HCT116 (cell line): ENCODE measurements around the gene FOXF1. TPM values are rescaled to one million over a fixed set of nuclear protein-coding genes. Genes with fewer than 3 reads are reported as not detected.

Experiments used
- ATAC-seq: fragments of 200-7000 bp; cut with Tn5 transposase; 2 replicates; pipeline ENCODE4 v1.9.1; 2020; ENCODE audit warnings: mild to moderate bottlenecking, moderate library complexity
- BruUV-seq: library from RNA; stranded (reverse); fragments of 400-500 nt; replicated peaks from 2 replicates; lab custom pipeline; 2021; lab: Mats Ljungman, UMichigan
- CTCF ChIA-PET: fragments of 300-600 bp; sonication (Branson Sonifier 250); formaldehyde crosslinking; loops from one replicate; lab custom pipeline; 2021; ENCODE audit warnings: antibody characterized with exemption; lab: Charles Lee
- POLR2A ChIA-PET: fragments of 300-600, 350-600 bp; sonication (Branson Sonifier 250); formaldehyde crosslinking; loops from one replicate; lab custom pipeline; 2021; ENCODE audit warnings: antibody characterized with exemption; lab: Charles Lee
- RAD21 ChIA-PET, 2 experiments: fragments of 300-600 bp; sonication (Branson Sonifier 250); formaldehyde crosslinking; loops; one replicate each; lab custom pipeline; 2023; ENCODE audit warnings: low total read pairs in 2 of 2; ENCODE audit not compliant: uncharacterized antibody in 2 of 2, unreplicated experiment in 2 of 2, low non-redundant PET in 1 of 2; lab: Charles Lee
- DNase-seq: peaks from one replicate; pipeline ENCODE4 v3.0.0-alpha.2; 2010; ENCODE audit warnings: low read depth, low spot score
- H2AFZ ChIP-seq: fragments of 200-600 bp; shearing (Covaris generic), sonication (generic); 2 replicates; pipeline ENCODE4 v1.6.1; 2017; ENCODE audit warnings: low read depth, mixed run types, mixed read lengths, antibody characterized with exemption, low read length; ENCODE audit not compliant: poor library complexity, severe bottlenecking
- H3K27ac ChIP-seq: 2 replicates; pipeline ENCODE4 v1.5.1; 2012; ENCODE audit warnings: low read depth, low read length
- H3K27me3 ChIP-seq: fragments of 200-600 bp; sonication (generic); 2 replicates; pipeline ENCODE4 v1.6.1; 2016; ENCODE audit warnings: mixed run types, low read length, mixed read lengths; ENCODE audit not compliant: insufficient read depth
- H3K36me3 ChIP-seq, 2 experiments: fragments of 200-500 bp in 1 of 2; fragments of 200-600 bp in 1 of 2; sonication (Bioruptor generic) in 1 of 2; sonication (generic) in 1 of 2; 2 replicates each; pipeline versions ENCODE4 v1.5.1 to v1.6.1; 2014 to 2016; ENCODE audit warnings: low read length in 2 of 2, inconsistent platforms in 1 of 2, mixed read lengths in 1 of 2, mixed run types in 1 of 2; ENCODE audit not compliant: insufficient read depth in 2 of 2, control insufficient read depth in 1 of 2
- H3K4me1 ChIP-seq, 2 experiments: fragments of 200-600 bp in 1 of 2; sonication (generic) in 1 of 2; 2 replicates each; pipeline versions ENCODE4 v1.5.1 to v1.6.1; 2012 to 2017; ENCODE audit warnings: low read length in 2 of 2, inconsistent platforms in 1 of 2, mild to moderate bottlenecking in 1 of 2, mixed read lengths in 1 of 2, mixed run types in 1 of 2, moderate library complexity in 1 of 2; ENCODE audit not compliant: insufficient read depth in 2 of 2, control insufficient read depth in 1 of 2
- H3K4me2 ChIP-seq: fragments of 200-600 bp; sonication (generic); 2 replicates; pipeline ENCODE4 v1.6.1; 2017; ENCODE audit warnings: mixed run types, low read length, mixed read lengths
- H3K4me3 ChIP-seq, 2 experiments: fragments of 200-600 bp in 1 of 2; sonication (generic) in 1 of 2; replicated peaks in 1 of 2; 2 replicates each; pipeline ENCODE4 v1.5.1; 2011 to 2016; ENCODE audit warnings: low read length in 2 of 2, control low read depth in 1 of 2, low read depth in 1 of 2, mild to moderate bottlenecking in 1 of 2, mixed read lengths in 1 of 2, mixed run types in 1 of 2
- H3K79me2 ChIP-seq: fragments of 200-600 bp; sonication (generic); 2 replicates; pipeline ENCODE4 v1.6.1; 2017; ENCODE audit warnings: mild to moderate bottlenecking, mixed run types, low read length, moderate library complexity, mixed read lengths; ENCODE audit not compliant: insufficient read depth
- H3K9ac ChIP-seq: fragments of 200-600 bp; sonication (generic); 2 replicates; pipeline ENCODE4 v1.6.1; 2016; ENCODE audit warnings: low read length, mixed read lengths
- H3K9me2 ChIP-seq: fragments of 200-600 bp; sonication (generic), shearing (Covaris generic); 2 replicates; pipeline ENCODE4 v1.6.1; 2017; ENCODE audit warnings: mixed run types, mild to moderate bottlenecking, moderate library complexity; ENCODE audit not compliant: insufficient read depth
- H3K9me3 ChIP-seq, 2 experiments: fragments of 200-500 bp in 1 of 2; fragments of 200-600 bp in 1 of 2; sonication (Bioruptor generic) in 1 of 2; sonication (generic) in 1 of 2; 2 replicates each; pipeline ENCODE4 v1.6.1; 2014 to 2017; ENCODE audit warnings: low read length in 2 of 2, mixed read lengths in 2 of 2, inconsistent platforms in 1 of 2, low read depth in 1 of 2, mild to moderate bottlenecking in 1 of 2, mixed run types in 1 of 2, moderate library complexity in 1 of 2; ENCODE audit not compliant: control insufficient read depth in 1 of 2, insufficient read depth in 1 of 2
- H4K20me1 ChIP-seq: fragments of 200-600 bp; sonication (generic), shearing (Covaris generic); 2 replicates; pipeline ENCODE4 v1.6.1; 2017; ENCODE audit warnings: mixed run types, mild to moderate bottlenecking, moderate library complexity; ENCODE audit not compliant: insufficient read depth
- CEBPB ChIP-seq: IDR thresholded peaks from 2 replicates; pipeline ENCODE4 v1.6.1; 2012; ENCODE audit warnings: low read depth
- CTCF ChIP-seq, 3 experiments: fragments of 200-600 bp in 1 of 3; sonication (generic) in 1 of 3; IDR thresholded peaks in 2 of 3; conservative IDR thresholded peaks in 1 of 3; 2 replicates each; pipeline ENCODE4 v1.5.1; 2012 to 2017; ENCODE audit warnings: low read depth in 2 of 3, low read length in 2 of 3, antibody characterized with exemption in 1 of 3, borderline replicate concordance in 1 of 3, control low read depth in 1 of 3, mild to moderate bottlenecking in 1 of 3, mixed read lengths in 1 of 3, mixed run types in 1 of 3, moderate library complexity in 1 of 3; ENCODE audit not compliant: insufficient read depth in 1 of 3
- EGR1 ChIP-seq: IDR thresholded peaks from 2 replicates; pipeline ENCODE4 v1.6.1; 2012; ENCODE audit warnings: low read depth
- SRF ChIP-seq: IDR thresholded peaks from 2 replicates; pipeline ENCODE4 v1.6.1; 2012; ENCODE audit warnings: low read depth
- ZBTB33 ChIP-seq: IDR thresholded peaks from 2 replicates; pipeline ENCODE4 v1.6.1; 2011; ENCODE audit warnings: mild to moderate bottlenecking, low read length, moderate library complexity; ENCODE audit not compliant: insufficient replicate concordance; ENCODE audit errors: extremely low read depth
- intact Hi-C: fragments of 100-400 bp; cut with micrococcal nuclease; formaldehyde crosslinking; loops from 2 replicates; pipeline ENCODE4 v1.10.0; 2022
- total RNA-seq: library from RNA; stranded (reverse); gene quantifications from one replicate; pipeline ENCODE4 v1.2.1, GENCODE V29; 2021; ENCODE audit not compliant: unreplicated experiment
- TF ChIP-seq, protein P1 (sequence below): IDR thresholded peaks from 2 replicates; pipeline ENCODE4 v1.6.1; 2012

The FOXF1 gene
- total RNA-seq, 1 experiment from 2014 or later, result 2.4 TPM

DNA sequence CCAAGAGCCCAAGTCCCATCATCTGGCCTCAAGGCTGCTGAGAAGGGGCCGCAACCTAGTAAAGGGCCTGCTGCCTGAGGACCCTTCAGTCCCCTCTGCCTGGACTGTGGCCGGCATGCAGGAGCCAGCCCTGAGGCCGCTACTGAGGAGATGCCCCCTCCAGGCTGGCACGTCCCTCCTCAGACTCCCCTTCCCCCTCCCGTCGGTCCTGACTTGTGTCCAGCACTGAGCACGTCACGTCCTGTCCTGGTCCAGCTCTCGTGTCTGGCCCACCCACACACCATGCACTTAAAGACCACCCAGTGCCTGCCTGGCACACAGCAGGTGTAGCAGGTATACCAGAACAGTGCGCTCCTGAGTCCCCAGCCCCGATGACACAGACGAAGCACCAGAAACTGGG, 35.2 kb downstream of the FOXF1 start:
- no peaks in the 10 kb centered on the region for H3K9me3 ChIP-seq
- H4K20me1 ChIP-seq, result no peaks in the 10 kb centered on the region
- no peak overlapping the region for H3K4me3 ChIP-seq
- ChIA-PET RAD21 (interaction anchor here in 1 of 2 experiments (0.5 kb wide), 1 partner anchor 530 kb away, joined by 3 read pairs; no protein-coding TSS in a partner anchor), CTCF (no interaction called here), POLR2A (no interaction called here)
- no peak overlapping the region for H3K27ac ChIP-seq
- no peaks in the 10 kb centered on the region for H3K9me2 ChIP-seq
- H3K4me1 ChIP-seq, result no peaks in the 10 kb centered on the region
- no peak overlapping the region for H3K4me2 ChIP-seq
- H3K36me3 ChIP-seq, result peaks cover 30 to 47% of the 10 kb centered on the region in 2 experiments; a peak in 3 of 4 replicates
- no peak overlapping the region for H3K9ac ChIP-seq
- intact Hi-C loops, result no loop called here
- H3K79me2 ChIP-seq, result no peaks in the 10 kb centered on the region
- TF ChIP-seq CEBPB, result no peak
- TF ChIP-seq CTCF (IDR thresholded peaks at IDR 0.05 in 2 of 3, conservative IDR thresholded peaks at IDR 0.05 in 1 of 3; ENCODE audit: borderline replicate concordance in 1 of 3, insufficient read depth in 1 of 3, low read depth in 2 of 3, low read length in 2 of 3), result no peak
- no peak for TF ChIP-seq EGR1
- no peak for TF ChIP-seq ZBTB33
- no peak for TF ChIP-seq SRF
- TF ChIP-seq, protein P1, sequence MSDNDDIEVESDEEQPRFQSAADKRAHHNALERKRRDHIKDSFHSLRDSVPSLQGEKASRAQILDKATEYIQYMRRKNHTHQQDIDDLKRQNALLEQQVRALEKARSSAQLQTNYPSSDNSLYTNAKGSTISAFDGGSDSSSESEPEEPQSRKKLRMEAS, result no peak
- no TSS peak for BruUV-seq
- ATAC-seq (no peak), DNase-seq (no peak)
- H2AFZ ChIP-seq, result no peak overlapping the region
- no peaks in the 10 kb centered on the region for H3K27me3 ChIP-seq
